Hepatocyte (in vitro differentiated cells): ENCODE results near the gene PABPN1L.

Source experiments
- EZH2 ChIP-seq: fragments of 200-600 bp; sonication (generic); IDR thresholded peaks from 2 replicates; pipeline ENCODE4 v1.6.1; 2016; ENCODE audit warnings: antibody characterized with exemption, mild to moderate bottlenecking, borderline replicate concordance
- EZH2phosphoT487 ChIP-seq: fragments of 200-600 bp; sonication (generic); IDR thresholded peaks from one replicate; pipeline ENCODE4 v1.6.1; 2018; ENCODE audit warnings: antibody characterized with exemption, mild to moderate bottlenecking, low read depth, moderate library complexity; ENCODE audit not compliant: unreplicated experiment, severe bottlenecking
- TF ChIP-seq, protein P1 (sequence below): fragments of 200-600 bp; sonication (generic); IDR thresholded peaks from 2 replicates; pipeline ENCODE4 v1.5.1; 2016; ENCODE audit warnings: antibody characterized with exemption, mild to moderate bottlenecking; ENCODE audit not compliant: poor library complexity

DNA sequence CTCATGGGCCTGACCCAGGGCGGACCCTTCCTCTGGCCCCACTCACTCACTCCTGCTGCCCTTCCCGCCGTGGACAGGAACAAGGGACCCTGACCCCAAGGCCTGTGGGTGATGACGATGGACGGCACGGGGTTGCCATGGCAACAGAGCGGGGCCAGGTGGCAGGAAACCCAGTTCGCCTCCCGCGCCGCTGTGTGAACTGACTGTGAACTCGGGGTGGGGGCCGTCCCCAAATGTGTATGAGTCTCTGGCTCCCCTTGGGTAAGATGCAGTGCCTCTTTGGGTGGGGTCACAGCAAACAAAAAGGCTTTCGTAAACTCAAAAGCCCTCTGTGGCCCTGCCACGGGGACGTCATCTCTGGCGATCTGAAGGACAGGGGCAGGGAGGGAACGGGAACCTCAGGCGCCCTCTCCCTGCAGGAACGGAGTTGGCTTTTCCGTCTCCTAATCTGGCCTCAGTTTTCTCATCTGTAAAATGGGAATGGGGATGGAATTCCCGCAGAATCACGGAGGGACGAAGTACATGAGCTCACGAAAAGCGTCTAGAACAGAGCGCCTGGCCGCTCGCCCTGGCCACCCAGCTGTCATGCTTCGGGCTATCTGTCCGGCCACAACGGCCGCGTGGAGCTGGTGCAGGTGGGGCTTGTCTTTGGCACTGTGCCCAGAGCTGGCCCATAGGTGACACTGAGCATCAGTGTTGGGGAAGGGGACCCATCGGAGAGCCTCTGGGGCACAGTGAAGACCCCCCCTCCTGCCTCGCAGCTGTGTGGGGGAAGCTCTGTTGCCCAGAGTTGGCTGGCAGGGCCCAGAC lies 44.9 kb upstream of the PABPN1L start:
- TF ChIP-seq, protein P1, sequence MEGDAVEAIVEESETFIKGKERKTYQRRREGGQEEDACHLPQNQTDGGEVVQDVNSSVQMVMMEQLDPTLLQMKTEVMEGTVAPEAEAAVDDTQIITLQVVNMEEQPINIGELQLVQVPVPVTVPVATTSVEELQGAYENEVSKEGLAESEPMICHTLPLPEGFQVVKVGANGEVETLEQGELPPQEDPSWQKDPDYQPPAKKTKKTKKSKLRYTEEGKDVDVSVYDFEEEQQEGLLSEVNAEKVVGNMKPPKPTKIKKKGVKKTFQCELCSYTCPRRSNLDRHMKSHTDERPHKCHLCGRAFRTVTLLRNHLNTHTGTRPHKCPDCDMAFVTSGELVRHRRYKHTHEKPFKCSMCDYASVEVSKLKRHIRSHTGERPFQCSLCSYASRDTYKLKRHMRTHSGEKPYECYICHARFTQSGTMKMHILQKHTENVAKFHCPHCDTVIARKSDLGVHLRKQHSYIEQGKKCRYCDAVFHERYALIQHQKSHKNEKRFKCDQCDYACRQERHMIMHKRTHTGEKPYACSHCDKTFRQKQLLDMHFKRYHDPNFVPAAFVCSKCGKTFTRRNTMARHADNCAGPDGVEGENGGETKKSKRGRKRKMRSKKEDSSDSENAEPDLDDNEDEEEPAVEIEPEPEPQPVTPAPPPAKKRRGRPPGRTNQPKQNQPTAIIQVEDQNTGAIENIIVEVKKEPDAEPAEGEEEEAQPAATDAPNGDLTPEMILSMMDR, result no peak
- TF ChIP-seq EZH2 (no peak), EZH2phosphoT487 (no peak)
